ENCODE results near the gene ZNF396.

- TF ChIP-seq CTCF (IDR thresholded peaks at IDR 0.05): no peak
- no peak for TF ChIP-seq POLR2A (IDR thresholded peaks at IDR 0.05)
These were observed 47.2 kb upstream of the ZNF396 start for GRCh38 chr18:35424356-35424755.
